ENCODE results near the gene SALL3.

The SALL3 gene

DNA sequence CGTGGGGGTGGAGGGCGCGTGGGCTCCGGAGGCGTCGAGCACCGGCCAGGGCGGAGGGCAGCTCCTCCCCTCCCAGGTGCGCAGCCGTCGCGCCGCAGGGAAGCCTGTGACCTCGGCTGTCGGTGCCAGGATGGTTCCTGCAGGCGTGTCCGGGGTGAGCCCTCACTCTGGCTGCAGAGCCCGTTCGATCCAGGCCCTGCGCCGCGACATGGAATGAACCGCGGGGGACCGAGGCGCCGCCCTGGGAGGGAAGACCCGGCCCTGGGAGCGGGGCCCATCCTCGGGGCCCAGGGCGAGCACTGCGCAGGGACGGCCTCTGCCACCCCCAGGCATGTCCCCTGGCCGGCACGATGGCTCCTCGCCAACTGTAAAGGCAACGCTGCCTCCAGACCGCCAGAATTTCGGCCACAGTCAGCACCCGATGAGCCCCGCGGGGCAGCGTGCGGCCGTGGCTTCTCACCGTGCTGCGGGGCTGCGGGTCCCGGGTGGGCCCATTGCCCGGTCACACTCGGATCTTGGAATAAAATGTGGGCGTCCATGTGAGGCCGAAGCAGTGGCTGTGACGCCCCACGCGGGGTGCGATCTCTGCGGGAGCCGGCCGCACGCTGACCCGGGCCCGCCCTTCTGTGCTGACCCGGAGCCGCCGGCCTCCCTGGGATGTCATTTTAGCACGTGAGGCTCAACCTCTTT is 26.6 kb downstream of the SALL3 start:
- DNase-seq (no peak), ATAC-seq (no peak)

DNA sequence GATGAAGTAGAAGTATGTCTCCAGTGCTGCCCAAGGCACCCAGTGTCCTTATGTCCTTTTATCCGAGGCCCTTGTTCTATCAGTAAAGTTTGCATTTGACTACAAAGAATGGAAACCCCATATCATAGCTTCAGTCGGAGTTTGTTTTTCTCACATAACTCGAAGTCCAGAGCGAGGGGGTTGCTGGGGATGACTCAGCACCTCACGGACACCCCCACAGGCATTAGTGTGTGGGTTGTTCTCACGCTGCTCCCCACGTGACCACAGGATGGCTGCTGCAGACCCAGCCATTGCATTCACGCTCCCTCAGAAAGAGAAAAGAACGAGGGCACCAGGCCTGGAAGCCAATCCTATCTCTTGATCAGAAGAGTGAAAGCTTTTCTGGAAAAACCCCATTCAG is 27.8 kb downstream of the SALL3 start:
- ATAC-seq (no peak), DNase-seq (no peak)

DNA sequence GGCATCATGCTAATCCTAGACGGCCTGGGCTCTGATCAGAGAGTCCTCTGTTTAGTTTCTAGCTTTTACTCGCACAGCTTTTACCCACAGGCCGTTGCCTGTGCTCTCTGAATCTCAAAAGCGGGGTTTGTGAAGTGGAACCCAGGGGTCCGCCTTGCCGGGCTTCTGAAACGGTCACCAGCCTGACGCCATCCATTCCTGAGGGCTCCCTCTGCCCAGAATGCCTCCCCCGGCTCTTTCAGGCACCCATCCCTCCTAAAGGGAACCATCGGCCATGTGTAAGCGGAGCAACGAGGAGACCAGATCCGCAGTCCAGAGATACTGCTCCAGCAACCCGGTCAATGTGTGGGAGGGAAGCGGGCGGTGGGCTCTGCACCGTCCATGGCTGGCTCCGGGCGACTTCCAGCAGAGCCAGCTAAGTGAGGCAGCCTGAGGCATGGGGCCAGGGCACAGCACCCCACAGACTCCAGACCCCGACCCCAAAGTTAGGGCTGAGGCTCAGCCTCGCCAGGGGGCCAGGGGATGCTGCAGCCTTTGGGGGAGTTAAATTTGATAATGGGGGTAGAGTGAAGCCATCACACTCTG is 28.8 kb downstream of the SALL3 start:
- ATAC-seq (no peak), DNase-seq (no peak)

DNA sequence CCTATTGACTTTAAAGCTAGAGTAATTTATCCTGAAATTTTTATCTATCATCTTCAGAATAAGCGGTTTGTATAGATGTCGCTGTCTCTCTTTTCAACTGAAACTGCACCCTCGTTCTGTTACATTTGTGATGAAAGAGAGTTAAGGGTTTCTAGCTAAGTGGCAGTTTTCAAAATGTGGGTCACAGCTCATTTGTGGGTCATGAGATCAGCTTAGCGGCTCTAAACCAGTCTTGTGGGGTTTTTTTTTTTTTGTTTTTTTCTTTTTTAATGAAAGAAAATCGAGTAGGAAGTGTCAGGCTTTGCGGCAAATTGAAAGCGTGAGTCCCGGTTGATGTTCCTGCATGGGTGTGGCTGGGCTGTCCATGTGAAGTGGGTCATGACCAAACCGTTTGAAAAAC is 31.2 kb downstream of the SALL3 start:
- no peak for ATAC-seq
- DNase-seq: no peak

- ATAC-seq: no peak
Observed at GRCh38 chr18:79011300-79011870, 31.8 kb downstream of the SALL3 start.

GRCh38 chr18:79013869-79014268 is 34.3 kb downstream of the SALL3 start:
- DNase-seq (no peak), ATAC-seq (no peak)

More at GRCh38 chr18:79011300-79011870, 31.8 kb downstream of the SALL3 start:
- DNase-seq: no peak

GRCh38 chr18:79018911-79019310 is 39.3 kb downstream of the SALL3 start:
- no peak for DNase-seq
- no peak for ATAC-seq

DNA sequence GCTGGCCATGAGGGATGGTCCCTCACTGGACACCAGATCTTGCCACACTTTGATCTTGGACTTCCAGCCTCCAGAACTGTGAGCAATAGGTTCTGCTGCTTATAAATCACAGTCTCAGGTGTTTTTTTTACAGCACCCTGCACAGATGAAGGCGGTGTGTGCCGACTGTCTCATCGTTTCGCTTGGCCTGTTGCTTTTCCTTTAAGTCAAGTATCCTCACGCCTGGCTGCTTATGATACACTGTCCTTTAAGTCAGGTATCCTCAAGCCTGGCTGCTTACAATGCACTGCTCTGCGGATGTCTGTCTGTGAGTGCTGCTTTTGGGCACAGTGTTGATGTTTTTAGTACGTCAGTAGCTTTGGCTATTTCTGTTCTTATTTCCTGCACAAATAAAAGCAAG is 40.3 kb downstream of the SALL3 start:
- no peak for ATAC-seq
- no peak for DNase-seq

- DNase-seq (no peak), ATAC-seq (no peak)
Observed at GRCh38 chr18:79022603-79023002, 43.0 kb downstream of the SALL3 start.

DNA sequence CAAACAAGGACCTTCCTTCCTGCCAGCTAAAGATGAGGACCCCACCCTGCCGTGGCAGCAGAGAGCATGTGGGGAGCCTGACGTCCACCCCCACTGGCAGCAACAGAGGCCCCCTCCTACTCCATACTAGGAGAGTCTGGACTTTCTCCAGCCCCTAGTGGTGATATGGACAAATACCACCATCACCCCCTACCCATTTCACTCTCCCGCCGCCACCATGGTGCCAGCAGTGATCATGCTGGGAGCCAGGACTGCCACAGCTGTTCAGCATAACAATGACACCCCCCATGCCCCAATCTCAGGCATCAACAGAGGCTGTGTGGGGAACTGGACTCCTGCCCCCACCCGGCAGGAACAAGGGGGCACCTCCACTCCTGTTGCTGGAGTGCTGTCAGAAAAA is 46.9 kb downstream of the SALL3 start:
- ATAC-seq (no peak), DNase-seq (no peak)

GRCh38 chr18:79030680-79031079 is 51.1 kb downstream of the SALL3 start:
- ATAC-seq (no peak), DNase-seq (no peak)

- DNase-seq (no peak), ATAC-seq (no peak)
Observed at GRCh38 chr18:79042276-79042675, 62.7 kb downstream of the SALL3 start.

DNA sequence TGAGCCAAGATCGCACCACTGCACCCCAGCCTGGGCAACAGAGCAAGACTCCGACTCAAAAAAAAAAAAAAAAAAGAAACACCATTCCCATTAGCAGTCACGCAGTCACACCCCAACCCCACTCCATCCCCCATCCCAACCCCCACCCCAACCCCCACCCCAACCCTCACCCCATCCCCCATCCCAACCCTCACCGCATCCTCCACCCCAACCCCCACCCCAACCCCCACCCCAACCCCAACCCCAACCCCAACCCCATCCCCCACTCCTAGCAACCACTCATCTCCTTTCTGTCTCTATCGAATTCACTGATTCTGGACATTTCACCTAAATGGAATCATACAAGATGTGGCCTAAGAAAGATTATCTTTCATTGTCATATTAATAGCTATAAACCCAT is 63.7 kb downstream of the SALL3 start:
- ATAC-seq (no peak), DNase-seq (no peak)

DNA sequence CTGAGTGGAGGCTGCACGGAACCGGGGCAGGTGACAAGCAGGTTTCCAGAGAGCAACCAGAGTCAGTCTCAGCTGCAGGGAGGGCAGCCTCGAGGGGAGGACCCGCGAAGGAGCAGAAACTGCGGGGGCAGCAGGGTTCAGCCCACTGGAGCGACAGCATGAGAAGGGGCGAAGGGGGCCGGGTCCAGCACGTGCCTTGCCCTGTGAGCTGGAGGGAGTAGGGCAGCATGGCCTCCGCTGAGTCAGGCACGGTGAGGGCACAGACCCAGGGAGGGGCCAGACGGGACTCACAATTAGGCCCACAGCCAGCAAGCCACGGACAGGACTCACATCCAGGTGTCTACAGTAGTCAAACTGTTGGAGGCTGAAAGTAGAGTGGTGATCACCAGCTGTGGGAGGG is 66.9 kb downstream of the SALL3 start:
- no peak for ATAC-seq
- no peak for DNase-seq

DNA sequence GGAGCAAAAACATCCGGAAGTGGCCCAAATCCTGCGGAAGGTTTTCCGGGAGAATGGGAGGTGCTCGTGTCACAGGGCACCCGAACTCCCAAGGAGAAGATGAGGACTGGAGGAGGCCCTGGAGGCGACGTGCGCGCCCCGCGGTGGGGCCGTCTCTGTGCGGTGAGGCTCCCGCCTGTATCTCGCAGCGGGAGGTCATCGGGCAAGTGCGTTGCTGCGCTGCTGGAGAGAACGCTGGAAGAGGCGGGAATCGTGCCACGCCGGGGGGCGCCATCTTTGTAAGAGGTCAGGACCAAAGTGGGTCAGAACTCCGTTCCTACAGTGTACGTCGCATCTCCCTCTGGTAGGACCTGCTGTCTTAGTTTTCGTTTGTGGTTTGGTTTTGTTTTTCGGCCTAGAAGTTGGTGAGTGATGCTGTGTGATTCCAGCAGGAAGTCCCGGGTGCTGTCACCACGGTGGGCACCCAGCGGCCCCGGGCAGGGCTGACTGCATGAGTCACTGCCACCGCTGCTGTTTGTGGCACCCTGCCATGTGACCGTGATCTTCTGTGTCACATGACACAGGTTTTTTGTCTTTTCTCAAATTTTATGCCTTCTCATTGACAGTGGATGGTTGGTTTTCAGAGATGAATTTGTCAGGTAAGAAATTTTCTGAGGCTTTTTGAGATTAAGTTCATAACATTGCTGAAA is 68.1 kb downstream of the SALL3 start:
- DNase-seq (no peak), ATAC-seq (no peak)

DNA sequence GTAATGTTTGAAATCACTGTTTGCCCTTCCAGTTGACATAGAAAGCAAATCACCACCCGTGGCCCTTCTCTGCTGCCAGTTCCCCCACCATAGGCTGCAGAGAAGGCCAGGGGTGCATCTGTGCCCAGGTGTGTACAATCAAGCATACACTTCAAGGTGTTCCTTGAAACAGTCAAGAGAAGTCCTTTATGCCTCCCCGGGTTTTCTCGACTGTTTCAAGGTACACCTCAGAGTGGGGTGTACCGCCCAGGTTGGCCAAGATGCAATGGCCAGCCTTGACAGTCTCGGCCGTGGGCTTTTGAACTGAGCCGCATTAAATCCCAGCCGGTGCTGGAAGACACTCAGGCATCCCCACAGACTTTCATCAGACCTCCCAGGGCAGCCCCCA is 68.6 kb downstream of the SALL3 start:
- no peak for ATAC-seq

DNA sequence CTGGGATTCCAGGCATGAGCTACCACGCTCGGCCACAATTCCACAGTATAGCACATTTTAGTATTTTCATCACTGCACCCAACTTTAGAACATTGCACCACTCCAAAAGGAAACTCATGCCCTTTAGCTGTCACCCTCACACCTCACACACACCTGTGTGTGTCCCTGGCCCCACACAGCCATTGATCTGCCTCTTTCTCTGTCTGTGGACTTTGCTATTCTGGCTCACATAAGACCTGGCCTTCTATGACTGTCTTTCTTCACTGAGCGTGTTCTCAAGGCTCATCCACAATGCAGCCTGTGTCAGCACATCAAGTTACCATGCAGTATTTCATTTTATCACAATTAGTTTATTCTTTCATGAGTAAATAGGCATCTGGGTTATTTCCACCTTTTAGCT is 69.9 kb downstream of the SALL3 start:
- DNase-seq (no peak), ATAC-seq (no peak)

More for the DNA sequence above, 68.6 kb downstream of the SALL3 start:
- DNase-seq: no peak

All from stimulated activated naive CD8-positive, alpha-beta T cell treated with anti-CD3 and anti-CD28 coated beads, Interleukin-15, Interleukin-2, amounts not matched to agents 100 U/mL and 50 U/mL, for 24 hours (primary cell).